Caco-2 (cell line): ENCODE results near the gene KCNJ12. TPM values are rescaled to one million over a fixed set of nuclear protein-coding genes. Genes with fewer than 3 reads are reported as not detected.
"Not testable (repeated sequence)": the region's sequence is repeated elsewhere in the genome, so short reads cannot be mapped to it uniquely, and the experiment has no call there.

Experiments used
- Bru-seq: library from RNA; stranded (reverse); fragments of 400-500 nt; gene quantifications from one replicate; lab custom pipeline; 2021; lab: Mats Ljungman, UMichigan
- BruChase-seq, 2 experiments: library from RNA; stranded (reverse); fragments of 400-500 nt; gene quantifications; one replicate each; lab custom pipeline; 2021; lab: Mats Ljungman, UMichigan
- BruUV-seq: library from RNA; stranded (reverse); fragments of 400-500 nt; replicated peaks from 2 replicates; lab custom pipeline; 2021; lab: Mats Ljungman, UMichigan
- CTCF ChIA-PET: fragments of 300-600 bp; sonication (Branson Sonifier 250); formaldehyde crosslinking; loops from one replicate; lab custom pipeline; 2022; ENCODE audit warnings: antibody characterized with exemption; lab: Charles Lee
- POLR2A ChIA-PET: fragments of 300-600 bp; sonication (Branson Sonifier 250); formaldehyde crosslinking; loops from one replicate; lab custom pipeline; 2022; ENCODE audit warnings: antibody characterized with exemption; lab: Charles Lee
- DNase-seq, 2 experiments: peaks; one replicate each; pipeline versions ENCODE4 v3.0.0 to v3.0.0-alpha.2; 2020 to 2022
- H3K27me3 ChIP-seq: replicated peaks from 2 replicates; pipeline ENCODE4 v1.6.0; 2011; ENCODE audit warnings: low read length; ENCODE audit not compliant: control insufficient read depth, insufficient read depth
- H3K36me3 ChIP-seq: 2 replicates; pipeline ENCODE4 v1.5.1; 2011; ENCODE audit warnings: low read length; ENCODE audit not compliant: control insufficient read depth, insufficient read depth
- H3K4me1 ChIP-seq: fragments of 250-450 bp; sonication (Bioruptor Pico); 2 replicates; pipeline ENCODE4 v1.5.1; 2020; ENCODE audit warnings: mild to moderate bottlenecking
- H3K4me3 ChIP-seq: 2 replicates; pipeline ENCODE4 v1.5.1; 2011; ENCODE audit warnings: low read depth, mild to moderate bottlenecking, control low read depth, low read length
- H3K9me3 ChIP-seq: fragments of 250-450 bp; sonication (Bioruptor Pico); 2 replicates; pipeline ENCODE4 v1.5.1; 2020; ENCODE audit warnings: mild to moderate bottlenecking, moderate library complexity
- H3K27ac Mint-ChIP-seq: one replicate; pipeline ENCODE4 v1.8.0; 2022; ENCODE audit warnings: mixed read lengths; ENCODE audit not compliant: unreplicated experiment
- H3K27me3 Mint-ChIP-seq: one replicate; pipeline ENCODE4 v1.8.0; 2022; ENCODE audit warnings: mixed read lengths; ENCODE audit not compliant: insufficient read depth, unreplicated experiment
- H3K36me3 Mint-ChIP-seq: one replicate; pipeline ENCODE4 v1.8.0; 2022; ENCODE audit warnings: mild to moderate bottlenecking, mixed read lengths; ENCODE audit not compliant: insufficient read depth, unreplicated experiment
- H3K4me1 Mint-ChIP-seq: one replicate; pipeline ENCODE4 v1.8.0; 2022; ENCODE audit warnings: low read depth, mixed read lengths; ENCODE audit not compliant: unreplicated experiment
- H3K4me3 Mint-ChIP-seq: one replicate; pipeline ENCODE4 v1.8.0; 2022; ENCODE audit warnings: mild to moderate bottlenecking, moderate library complexity, mixed read lengths; ENCODE audit not compliant: unreplicated experiment
- H3K9me3 Mint-ChIP-seq: one replicate; pipeline ENCODE4 v1.8.0; 2022; ENCODE audit warnings: mixed read lengths; ENCODE audit not compliant: unreplicated experiment
- intact Hi-C: fragments of 100-400 bp; cut with micrococcal nuclease; formaldehyde crosslinking; loops from one replicate; pipeline ENCODE4 v1.10.0; 2022; ENCODE audit not compliant: unreplicated experiment
- long read RNA-seq: library from polyadenylated mRNA; stranded (forward); transcript quantifications from one replicate; pipeline ENCODE4 v2.0.0, GENCODE V29; 2022
- total RNA-seq: library from RNA; stranded (reverse); gene quantifications from 2 replicates; pipeline ENCODE4 v1.2.3, GENCODE V29; 2022
- TF ChIP-seq, protein P1 (sequence below), 2 experiments: fragments of 200-600 bp in 1 of 2; IDR thresholded peaks; 1 replicate in 1 of 2; 2 replicates in 1 of 2; pipeline versions ENCODE4 v1.5.1 to v1.8.0; 2011 to 2022; ENCODE audit warnings: antibody characterized with exemption in 1 of 2, control low read depth in 1 of 2, inconsistent platforms in 1 of 2, low read depth in 1 of 2, low read length in 1 of 2, mild to moderate bottlenecking in 1 of 2, moderate library complexity in 1 of 2; ENCODE audit not compliant: insufficient read depth in 1 of 2, severe bottlenecking in 1 of 2, unreplicated experiment in 1 of 2

Gene KCNJ12
- total RNA-seq, result 0.07 and 0.14 TPM in 2 replicates
- Bru-seq, nascent RNA, result percentile 9 among the genes with signal in this experiment
- BruChase-seq, experiment 1, labeled RNA remaining after a 2-hour chase, result percentile 10 among the genes with signal in this experiment
- BruChase-seq, experiment 2, labeled RNA remaining after a 6-hour chase, result percentile 6 among the genes with signal in this experiment
- long read RNA-seq, partial matches to known transcripts, result 0 of 1 reads
- long read RNA-seq, other reads (novel, unspliced or antisense), result 1 of 1 reads

DNA sequence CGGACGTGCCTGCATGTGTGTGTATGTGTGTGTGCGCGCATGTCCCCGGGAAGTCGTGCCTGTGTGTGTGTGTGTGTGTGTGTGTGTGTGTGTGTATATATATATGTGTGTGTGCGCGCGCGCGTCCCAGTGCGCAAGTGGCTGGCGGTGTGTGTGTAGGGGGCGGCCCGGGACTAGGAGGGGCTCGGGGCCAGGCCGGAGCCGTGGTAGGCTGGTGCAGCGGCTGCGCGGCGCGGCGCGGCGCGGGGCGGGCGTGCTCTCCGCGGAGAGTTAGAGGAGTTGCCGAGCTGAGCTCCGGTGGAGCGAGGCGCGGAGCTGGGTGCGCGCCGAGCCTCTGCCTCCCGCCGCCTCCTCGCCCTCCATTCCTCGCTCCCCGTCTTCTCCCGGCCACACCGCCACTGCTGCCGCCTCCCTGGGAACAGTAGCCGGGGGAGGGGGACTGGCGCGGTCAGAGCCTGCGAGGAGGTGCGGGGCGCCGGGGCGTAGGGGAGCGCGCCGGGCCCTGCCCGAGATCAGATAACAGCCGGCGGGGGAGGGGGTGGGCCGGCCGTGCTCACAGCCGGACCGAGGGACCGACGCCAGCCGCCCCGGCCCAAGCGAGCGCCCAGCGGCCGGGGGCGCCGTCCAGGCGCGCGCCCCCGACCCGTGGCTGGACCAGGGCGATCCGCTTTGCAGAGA, at the start of gene KCNJ12:
KCNJ12 (plus strand) TSS at position 277 of the 678 bp plus-strand sequence. CDS start 38,986 bp downstream, outside the sequence.
- H3K9me3 ChIP-seq, result no peaks in the 10 kb centered on the region
- ChIA-PET POLR2A (no interaction called here), CTCF (interaction anchor here (0.5 kb wide), 1 partner anchor 81 kb away, joined by 3 read pairs; no protein-coding TSS in a partner anchor)
- 0 out of 2 replicates have a peak, but pooled peaks cover 9% of the 10 kb centered on the region for H3K4me1 ChIP-seq
- peak in 1 of 2 experiments; percentile 36 for DNase-seq
- Mint-ChIP-seq H3K9me3 (no peaks in the 10 kb centered on the region), H3K36me3 (no peaks in the 10 kb centered on the region), H3K4me3 (peak within 1 kb of the TSS; percentile 65), H3K4me1 (no peaks in the 10 kb centered on the region), H3K27me3 (peaks cover 4% of the 10 kb centered on the region), H3K27ac (no peak within 1 kb of the TSS)
- H3K36me3 ChIP-seq, result no peaks in the 10 kb centered on the region
- BruUV-seq, result no TSS peak
- intact Hi-C loops, result loop anchor here (10.0 kb wide), 1 partner anchor 91 kb away; the partner anchor contains the start of gene MAP2K3
- TF ChIP-seq, protein P1, sequence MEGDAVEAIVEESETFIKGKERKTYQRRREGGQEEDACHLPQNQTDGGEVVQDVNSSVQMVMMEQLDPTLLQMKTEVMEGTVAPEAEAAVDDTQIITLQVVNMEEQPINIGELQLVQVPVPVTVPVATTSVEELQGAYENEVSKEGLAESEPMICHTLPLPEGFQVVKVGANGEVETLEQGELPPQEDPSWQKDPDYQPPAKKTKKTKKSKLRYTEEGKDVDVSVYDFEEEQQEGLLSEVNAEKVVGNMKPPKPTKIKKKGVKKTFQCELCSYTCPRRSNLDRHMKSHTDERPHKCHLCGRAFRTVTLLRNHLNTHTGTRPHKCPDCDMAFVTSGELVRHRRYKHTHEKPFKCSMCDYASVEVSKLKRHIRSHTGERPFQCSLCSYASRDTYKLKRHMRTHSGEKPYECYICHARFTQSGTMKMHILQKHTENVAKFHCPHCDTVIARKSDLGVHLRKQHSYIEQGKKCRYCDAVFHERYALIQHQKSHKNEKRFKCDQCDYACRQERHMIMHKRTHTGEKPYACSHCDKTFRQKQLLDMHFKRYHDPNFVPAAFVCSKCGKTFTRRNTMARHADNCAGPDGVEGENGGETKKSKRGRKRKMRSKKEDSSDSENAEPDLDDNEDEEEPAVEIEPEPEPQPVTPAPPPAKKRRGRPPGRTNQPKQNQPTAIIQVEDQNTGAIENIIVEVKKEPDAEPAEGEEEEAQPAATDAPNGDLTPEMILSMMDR (IDR thresholded peaks at IDR 0.05; ENCODE audit: insufficient read depth in 1 of 2, low read depth in 1 of 2, low read length in 1 of 2, severe bottlenecking in 1 of 2, unreplicated experiment in 1 of 2), result no peak
- H3K27me3 ChIP-seq, result no peaks in the 10 kb centered on the region
- H3K4me3 ChIP-seq, result peak within 1 kb of the TSS; percentile 35

DNA sequence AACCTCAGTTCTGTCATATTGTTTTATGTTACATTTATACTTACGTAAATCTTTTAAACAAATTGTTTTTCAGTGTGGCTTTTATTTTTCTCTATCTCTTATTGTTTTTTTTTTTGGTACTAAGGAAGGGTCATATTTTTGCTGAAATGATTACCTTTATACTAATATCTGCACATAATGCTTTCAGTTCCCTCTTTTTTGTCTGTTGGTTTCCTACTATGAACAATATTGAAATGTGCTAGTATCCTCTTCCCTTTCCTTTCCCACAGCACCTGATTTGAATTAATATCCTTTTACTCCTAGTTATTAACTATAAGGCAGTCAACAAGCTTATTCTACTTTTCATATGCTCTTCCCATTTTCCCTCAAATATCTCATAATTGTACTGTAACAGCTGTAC, 48.2 kb upstream of the KCNJ12 start:
- DNase-seq, H3K27ac Mint-ChIP-seq, H3K4me3 Mint-ChIP-seq, H3K36me3 ChIP-seq, H3K4me3 ChIP-seq, POLR2A ChIA-PET, H3K4me1 Mint-ChIP-seq, BruUV-seq, intact Hi-C loops, H3K36me3 Mint-ChIP-seq, H3K9me3 ChIP-seq, H3K27me3 ChIP-seq, H3K4me1 ChIP-seq, CTCF ChIA-PET: not testable (repeated sequence)
- Mint-ChIP-seq H3K27me3 (peaks cover 27% of the 10 kb centered on the region), H3K9me3 (peaks cover 23% of the 10 kb centered on the region)

GRCh38 chr17:21328778-21329177, 47.4 kb upstream of the KCNJ12 start:
- H3K36me3 Mint-ChIP-seq, DNase-seq, BruUV-seq, POLR2A ChIA-PET, H3K9me3 ChIP-seq, H3K27me3 ChIP-seq, CTCF ChIA-PET, H3K4me1 ChIP-seq, H3K4me1 Mint-ChIP-seq, H3K4me3 Mint-ChIP-seq, H3K4me3 ChIP-seq, H3K36me3 ChIP-seq, intact Hi-C loops, H3K27ac Mint-ChIP-seq: not testable (repeated sequence)
- Mint-ChIP-seq H3K9me3 (peaks cover 23% of the 10 kb centered on the region), H3K27me3 (peaks cover 20% of the 10 kb centered on the region)
